CD4-positive, alpha-beta T cell treated with Interleukin-4 for 1 hour (primary cell): ENCODE measurements around the gene MLLT11.
"Not testable (repeated sequence)": the region's sequence is repeated elsewhere in the genome, so short reads cannot be mapped to it uniquely, and the experiment has no call there.

Experiments
- DNase-seq, 2 donors: peaks; one replicate each; pipeline ENCODE4 v3.0.0-alpha.2; 2020 to 2022

Gene MLLT11

GRCh38 chr1:151058692-151059091 lies 1.5 kb upstream of the MLLT11 start:
- DNase-seq, result no peak

DNA sequence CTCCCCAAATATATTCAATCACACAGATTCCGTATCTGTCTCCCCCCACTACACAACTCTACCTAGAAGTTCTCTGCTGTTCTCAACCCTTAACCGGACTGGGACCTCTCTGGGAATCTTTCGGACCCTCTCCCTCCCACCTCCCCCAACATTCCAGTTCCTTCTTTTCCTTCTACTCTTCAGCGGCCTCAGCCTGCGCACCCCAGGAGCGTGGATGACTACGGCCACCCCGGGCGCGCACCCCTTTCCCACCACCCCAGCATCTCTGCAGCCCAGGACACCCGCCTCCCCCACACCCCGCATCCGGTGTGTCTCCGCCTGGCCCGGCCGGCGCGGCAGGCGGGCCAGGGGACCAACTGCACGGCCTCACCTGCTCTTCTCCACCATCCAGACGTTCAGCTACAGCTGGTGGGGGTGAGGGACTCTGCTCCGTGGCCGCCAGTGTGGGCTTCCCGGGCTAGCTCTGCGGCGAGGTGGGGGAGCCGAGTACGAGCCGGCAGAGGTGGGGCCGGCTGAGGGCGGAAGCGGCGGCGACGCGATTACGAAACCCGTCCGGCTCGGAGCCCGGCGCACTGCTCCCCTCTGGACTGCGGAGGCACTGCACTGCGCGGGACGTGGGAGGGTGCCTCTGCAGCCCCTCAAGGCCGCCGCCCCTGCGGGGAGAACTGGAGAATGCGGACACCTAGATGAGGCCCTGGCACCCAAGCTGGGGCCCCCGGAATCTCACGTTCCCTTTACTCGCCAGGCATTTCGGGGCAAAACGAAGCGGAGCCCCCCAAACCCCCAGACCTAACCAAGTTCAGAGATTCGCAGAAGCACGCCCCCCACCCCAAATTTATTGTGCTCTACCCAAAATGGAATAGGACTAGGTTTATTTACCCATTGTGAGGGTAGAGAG lies 839 bp upstream of the MLLT11 start, which contains the start of gene CDC42SE1:
CDC42SE1 (minus strand) TSS at position 514 of the 898 bp plus-strand sequence. CDS start 3,892 bp downstream, outside the sequence.
- DNase-seq, result peak; percentile 87 to 88

DNA sequence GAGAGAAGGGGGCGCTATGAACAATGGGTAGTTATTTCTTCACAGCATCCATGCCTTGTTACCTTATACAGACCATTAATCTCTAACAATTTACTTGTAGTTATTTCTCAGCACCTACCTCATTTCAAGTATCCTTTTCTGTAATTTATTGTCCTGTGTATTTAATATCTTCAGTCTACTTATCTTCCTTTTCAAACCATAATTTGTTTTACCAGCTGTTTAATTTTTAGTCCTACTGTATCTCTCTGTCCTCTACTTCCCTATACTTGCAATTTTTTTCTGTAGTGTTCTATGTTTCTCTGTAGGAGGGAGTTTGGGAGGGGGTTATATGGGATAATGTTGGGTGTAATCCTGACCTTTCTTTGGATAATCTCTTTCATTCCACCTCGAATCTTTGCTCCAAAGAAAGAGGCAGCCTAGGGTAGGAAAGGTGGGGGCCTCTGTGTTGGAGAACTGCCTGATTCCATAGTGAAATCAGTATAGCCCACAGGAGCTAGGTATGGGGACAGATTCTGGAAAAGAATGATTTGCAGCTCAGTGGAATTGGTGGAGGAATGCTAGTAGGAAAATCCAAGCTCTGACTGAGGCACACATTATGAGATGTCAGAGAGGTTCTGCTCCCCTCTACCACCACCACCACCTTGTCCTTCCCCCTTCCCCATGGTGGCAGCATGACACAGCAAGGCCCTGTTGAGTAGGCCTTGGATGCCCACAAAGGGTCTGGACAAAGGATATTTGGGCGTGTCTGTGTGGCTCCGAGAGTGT lies 642 bp downstream of the MLLT11 start:
- no peak for DNase-seq

DNA sequence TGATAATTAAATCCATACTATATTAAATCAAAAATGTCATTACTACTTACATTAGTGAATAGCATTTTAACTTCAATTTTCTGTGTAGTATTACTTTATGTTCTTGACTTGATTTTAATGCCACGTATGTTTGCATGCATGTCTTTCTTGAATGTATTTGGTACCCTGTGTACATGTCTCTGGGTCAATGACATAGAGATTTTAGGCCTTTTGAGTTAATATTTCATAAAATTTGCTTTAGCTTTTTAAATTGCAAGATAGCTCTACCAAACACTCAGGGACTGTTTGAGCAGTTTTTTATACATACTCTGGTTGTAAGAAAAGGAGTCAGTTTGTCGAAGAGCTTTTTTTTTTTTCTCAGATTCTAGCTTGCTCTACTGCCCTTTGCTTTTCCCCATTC lies 1.5 kb downstream of the MLLT11 start:
- DNase-seq, result no peak

DNA sequence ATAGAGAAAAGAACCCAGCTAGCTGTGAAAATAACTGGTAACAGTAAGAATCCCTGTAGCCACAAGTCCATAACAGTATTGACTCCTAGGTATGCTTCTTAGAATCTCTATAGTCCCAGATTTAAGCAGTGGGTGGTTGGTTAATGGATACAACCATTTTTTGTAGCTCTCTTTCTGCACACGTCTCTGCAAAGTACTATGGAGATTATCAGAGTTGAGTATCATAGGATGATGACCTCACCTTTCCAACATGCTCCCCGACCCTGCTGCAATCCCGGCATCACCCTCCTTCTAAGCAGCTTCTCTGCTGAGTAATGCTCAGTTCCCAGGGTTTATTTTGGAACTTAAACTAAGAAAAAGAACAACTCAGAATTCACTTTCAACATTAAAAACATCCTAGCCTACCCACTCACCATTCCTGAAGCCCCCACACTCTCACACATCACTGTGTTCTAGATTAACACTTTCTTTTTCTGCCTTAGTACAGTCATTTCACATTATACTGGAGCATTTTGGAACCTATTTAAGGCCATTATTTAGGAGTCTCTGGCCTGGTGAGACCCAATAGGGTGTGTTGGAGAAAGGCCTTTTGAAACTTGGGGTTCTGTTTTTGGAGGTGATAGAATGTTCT lies 2.7 kb downstream of the MLLT11 start:
- no peak for DNase-seq

DNA sequence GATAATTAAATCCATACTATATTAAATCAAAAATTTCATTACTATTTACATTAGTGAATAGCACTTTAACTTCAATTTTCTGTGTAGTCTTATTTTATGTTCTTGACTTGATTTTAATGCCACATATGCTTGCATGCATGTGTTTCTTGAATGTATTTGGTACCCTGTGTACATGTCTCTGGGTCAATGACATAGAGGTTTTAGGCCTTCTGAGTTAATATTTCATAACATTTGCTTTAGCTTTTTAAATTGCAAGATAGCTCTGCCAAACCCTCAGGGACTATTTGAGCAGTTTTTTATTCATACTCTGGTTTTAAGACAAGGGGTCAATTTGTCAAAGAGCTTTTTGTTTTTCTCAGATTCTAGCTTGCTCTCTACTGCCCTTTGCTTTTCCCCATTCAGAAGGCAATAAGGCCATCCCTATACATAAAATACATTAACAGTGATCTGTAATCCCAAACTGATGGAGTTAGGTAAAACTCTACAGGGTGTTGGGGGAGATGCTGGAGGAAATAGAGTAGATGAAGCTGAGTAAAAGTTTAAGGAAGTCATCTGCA lies 5.0 kb downstream of the MLLT11 start:
- DNase-seq, result no peak

GRCh38 chr1:151067185-151067584 lies 7.0 kb downstream of the MLLT11 start:
- no peak for DNase-seq

DNA sequence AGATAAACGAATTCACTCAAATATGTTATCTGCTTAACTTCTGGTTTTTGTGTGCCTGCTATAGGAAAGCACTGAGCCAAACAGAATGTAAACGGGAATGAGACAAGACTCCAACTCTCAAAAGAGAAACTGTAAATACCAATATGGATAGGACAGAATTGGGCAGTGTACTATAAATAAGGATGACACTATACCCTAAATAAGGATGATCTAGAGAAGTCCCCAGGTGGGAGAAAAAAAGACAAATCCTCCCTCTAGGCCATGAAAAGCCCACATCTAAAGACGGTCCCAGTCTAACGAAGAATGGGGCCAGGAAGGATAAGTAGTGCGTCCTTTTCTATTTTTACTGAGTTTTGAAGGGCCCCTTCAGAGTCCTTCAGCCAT lies 8.9 kb downstream of the MLLT11 start:
- DNase-seq, result no peak

- DNase-seq, result peak; percentile 87 to 89
Measured at GRCh38 chr1:151070474-151071276, 10.5 kb downstream of the MLLT11 start, which contains the start of gene GABPB2. Gene GABPB2 (plus strand): TSS chr1:151070761. CDS start chr1:151088190, 17,429 bp downstream.

DNA sequence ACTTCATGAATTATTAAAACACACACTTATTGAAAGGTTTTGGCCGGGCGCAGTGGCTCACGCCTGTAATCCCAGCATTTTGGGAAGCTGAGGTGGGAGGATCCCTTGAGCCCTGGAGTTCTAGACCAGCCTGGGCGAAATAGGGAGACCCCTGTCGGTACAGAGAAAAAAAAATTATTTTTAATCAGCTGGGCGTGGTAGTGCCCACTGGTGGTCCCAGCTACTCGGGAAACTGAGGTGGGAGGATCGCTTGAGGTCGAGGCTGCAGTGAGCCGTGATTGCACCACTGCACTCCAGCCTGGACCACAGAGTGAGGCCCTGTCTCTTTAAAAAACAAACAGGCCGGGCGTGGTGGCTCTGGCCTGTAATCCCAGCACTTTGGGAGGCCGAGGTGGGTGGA lies 12.0 kb downstream of the MLLT11 start:
- no peak for DNase-seq

GRCh38 chr1:151085953-151086559 lies 25.9 kb downstream of the MLLT11 start:
- DNase-seq, result no peak

DNA sequence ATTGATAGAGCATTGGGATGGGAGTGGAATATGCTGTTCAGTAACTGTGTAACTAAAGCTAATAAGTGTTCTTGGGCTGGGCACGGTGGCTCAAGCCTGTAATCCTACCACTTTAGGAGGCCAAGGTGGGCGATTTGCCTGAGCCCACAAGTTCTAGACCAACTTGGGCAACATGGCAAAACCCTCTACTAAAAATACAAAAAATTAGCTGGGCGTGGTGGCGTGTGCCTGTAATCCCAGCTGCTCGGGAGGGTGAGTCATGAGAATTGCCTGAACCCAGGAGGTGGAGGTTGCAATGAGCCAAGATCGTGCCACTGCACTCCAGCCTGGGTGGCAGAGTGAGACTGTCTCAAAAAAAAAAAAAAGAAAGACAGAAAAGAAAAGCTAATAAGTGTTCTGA lies 37.2 kb downstream of the MLLT11 start:
- not testable (repeated sequence) for DNase-seq

- DNase-seq, result no peak
Measured at GRCh38 chr1:151098126-151098525, 37.9 kb downstream of the MLLT11 start.

- DNase-seq, result no peak
Measured at GRCh38 chr1:151104630-151105029, 44.4 kb downstream of the MLLT11 start.

DNA sequence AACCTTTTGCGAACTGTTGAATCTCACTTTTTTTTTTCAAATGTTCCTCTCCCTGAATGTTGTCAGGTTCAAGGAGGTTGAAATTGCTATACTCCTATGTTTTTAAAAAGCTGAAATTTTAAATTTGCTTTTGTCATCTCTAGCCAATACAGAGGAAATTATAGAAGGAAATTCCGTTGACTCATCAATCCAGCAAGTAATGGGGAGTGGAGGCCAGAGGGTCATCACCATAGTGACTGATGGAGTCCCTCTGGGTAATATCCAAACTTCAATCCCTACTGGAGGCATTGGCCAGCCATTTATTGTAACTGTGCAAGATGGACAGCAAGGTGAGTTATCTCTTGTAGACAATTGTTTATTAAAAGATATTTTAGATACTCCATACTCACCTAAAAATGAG lies 46.7 kb downstream of the MLLT11 start:
- no peak for DNase-seq

DNA sequence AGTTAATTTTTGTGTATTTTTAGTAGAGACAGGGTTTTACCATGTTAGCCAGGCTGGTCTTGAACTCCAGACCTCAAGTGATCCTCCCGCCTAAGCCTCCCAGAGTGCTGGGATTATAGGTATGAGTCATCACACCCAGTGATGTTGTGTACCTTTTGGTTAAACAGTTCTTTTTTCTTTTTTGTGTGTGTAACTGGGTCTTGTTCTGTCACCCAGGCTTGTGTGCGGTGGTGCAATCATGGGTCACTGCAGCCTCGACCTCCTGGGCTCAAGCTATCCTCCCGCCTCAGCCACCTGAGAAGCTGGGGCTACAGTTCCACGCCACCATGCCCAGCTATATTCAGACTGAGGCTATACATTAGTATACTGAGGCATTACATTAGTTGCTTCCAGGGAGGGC lies 48.1 kb downstream of the MLLT11 start:
- no peak for DNase-seq

GRCh38 chr1:151113877-151114276 lies 53.7 kb downstream of the MLLT11 start:
- no peak for DNase-seq
